IPS-NIHi7 (cell line): ENCODE data around the gene SLC14A1.

Source experiments
- DNase-seq: peaks from one replicate; pipeline ENCODE4 v3.0.0; 2012; ENCODE audit warnings: mixed read lengths; ENCODE audit errors: extremely low spot score

The SLC14A1 gene

GRCh38 chr18:45801416-45802004, 77.5 kb downstream of the SLC14A1 start:
- no peak for DNase-seq
